LNCaP clone FGC (cell line): Measurements from ENCODE around the gene EARS2.

Experiments used
- DNase-seq: peaks from one replicate; pipeline ENCODE4 v3.0.0-alpha.2; 2011; ENCODE audit warnings: low read depth
- H3K4me3 ChIP-seq: 2 replicates; pipeline ENCODE4 v1.5.1; 2011; ENCODE audit warnings: mild to moderate bottlenecking, low read depth, low read length, control low read depth
- CTCF ChIP-seq: IDR thresholded peaks from 2 replicates; pipeline ENCODE4 v1.5.1; 2012; ENCODE audit warnings: mild to moderate bottlenecking; ENCODE audit not compliant: control insufficient read depth, insufficient read depth; ENCODE audit errors: extremely low read depth

EARS2 gene

GRCh38 chr16:23508589-23509440 is 48.3 kb downstream of the EARS2 start:
- DNase-seq = no peak
- no peak for TF ChIP-seq CTCF
- H3K4me3 ChIP-seq = peak overlapping the region; percentile 64

- DNase-seq = no peak
- H3K4me3 ChIP-seq = no peak overlapping the region
- no peak for TF ChIP-seq CTCF
Observed at GRCh38 chr16:23506606-23506994, 50.5 kb downstream of the EARS2 start.

- DNase-seq = no peak
- TF ChIP-seq CTCF = no peak
- H3K4me3 ChIP-seq = no peak overlapping the region
Observed at GRCh38 chr16:23505671-23506605, 51.2 kb downstream of the EARS2 start.

GRCh38 chr16:23505180-23505665 is 51.9 kb downstream of the EARS2 start:
- TF ChIP-seq CTCF = no peak
- DNase-seq = no peak
- no peak overlapping the region for H3K4me3 ChIP-seq

- TF ChIP-seq CTCF = no peak
- no peak overlapping the region for H3K4me3 ChIP-seq
- DNase-seq = no peak
Observed at GRCh38 chr16:23504453-23505179, 52.5 kb downstream of the EARS2 start.

GRCh38 chr16:23504076-23504452 is 53.1 kb downstream of the EARS2 start:
- no peak overlapping the region for H3K4me3 ChIP-seq
- TF ChIP-seq CTCF = no peak
- peak; percentile 39 for DNase-seq
